Measurements from ENCODE around the gene GRB7.
"Not testable (repeated sequence)": the region's sequence is repeated elsewhere in the genome, so short reads cannot be mapped to it uniquely, and the experiment has no call there.

GRB7 gene

DNA sequence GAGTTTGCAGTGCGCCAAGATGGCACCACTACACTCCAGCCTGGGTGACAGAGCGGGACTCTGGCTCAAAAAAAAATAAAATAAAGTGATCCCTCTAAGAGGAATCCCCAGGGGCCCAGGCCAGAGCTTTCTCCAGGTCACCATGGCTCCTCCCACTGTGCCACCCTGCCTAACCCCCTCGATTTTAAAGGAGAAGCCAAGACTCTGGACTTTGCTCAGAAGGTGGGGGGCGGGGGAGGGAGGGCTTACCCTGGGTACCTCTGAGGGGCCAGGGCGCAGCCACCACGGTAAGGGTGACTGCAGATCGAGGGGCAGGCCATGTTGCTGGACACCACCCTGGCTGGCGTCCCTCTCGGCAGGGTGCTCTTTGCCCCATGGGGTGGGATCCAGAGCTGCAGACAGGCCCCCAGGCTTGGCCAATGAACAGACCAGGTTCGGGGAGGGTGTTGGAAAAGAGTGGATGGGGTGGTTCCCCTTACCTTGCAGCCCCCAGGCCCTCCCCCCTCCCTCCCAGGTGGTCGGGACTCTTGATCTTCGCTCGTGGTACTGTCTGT, 455 bp upstream of the GRB7 start:
- Mint-ChIP-seq H3K4me1 (ENCODE audit: low read depth) (peaks cover 25% of the 10 kb centered on the region), H3K27ac (no peak overlapping the region), H3K36me3 (ENCODE audit: low read depth) (no peaks in the 10 kb centered on the region), H3K27me3 (ENCODE audit: low read depth) (peaks cover 25% of the 10 kb centered on the region), H3K4me3 (no peak overlapping the region), H3K9me3 (no peaks in the 10 kb centered on the region)

DNA sequence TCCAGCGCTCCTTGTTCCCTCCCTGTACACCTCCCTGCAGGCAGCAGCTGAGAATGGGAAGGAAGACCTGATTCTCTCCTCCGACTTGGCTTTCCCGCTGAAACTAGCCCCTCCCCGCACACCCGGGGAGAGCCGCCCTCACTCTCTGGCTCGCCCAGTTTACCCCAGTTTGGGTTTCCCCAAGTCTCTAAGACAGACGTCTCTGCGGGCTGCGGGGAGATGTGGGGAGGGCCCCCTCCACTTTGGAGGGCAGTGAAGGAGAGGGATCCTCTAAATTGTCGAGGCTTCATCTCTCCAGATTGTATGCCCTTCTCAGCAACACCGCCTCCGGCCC, 797 bp downstream of the GRB7 start:
- peaks cover 25% of the 10 kb centered on the region for H3K4me1 Mint-ChIP-seq (ENCODE audit: low read depth)
- H3K9me3 Mint-ChIP-seq, result no peaks in the 10 kb centered on the region
- H3K36me3 Mint-ChIP-seq (ENCODE audit: low read depth), result no peaks in the 10 kb centered on the region
- H3K27me3 Mint-ChIP-seq (ENCODE audit: low read depth), result peaks cover 19% of the 10 kb centered on the region
- H3K4me3 Mint-ChIP-seq, result peak overlapping the region; percentile 86
- H3K27ac Mint-ChIP-seq, result peak overlapping the region; percentile 84

DNA sequence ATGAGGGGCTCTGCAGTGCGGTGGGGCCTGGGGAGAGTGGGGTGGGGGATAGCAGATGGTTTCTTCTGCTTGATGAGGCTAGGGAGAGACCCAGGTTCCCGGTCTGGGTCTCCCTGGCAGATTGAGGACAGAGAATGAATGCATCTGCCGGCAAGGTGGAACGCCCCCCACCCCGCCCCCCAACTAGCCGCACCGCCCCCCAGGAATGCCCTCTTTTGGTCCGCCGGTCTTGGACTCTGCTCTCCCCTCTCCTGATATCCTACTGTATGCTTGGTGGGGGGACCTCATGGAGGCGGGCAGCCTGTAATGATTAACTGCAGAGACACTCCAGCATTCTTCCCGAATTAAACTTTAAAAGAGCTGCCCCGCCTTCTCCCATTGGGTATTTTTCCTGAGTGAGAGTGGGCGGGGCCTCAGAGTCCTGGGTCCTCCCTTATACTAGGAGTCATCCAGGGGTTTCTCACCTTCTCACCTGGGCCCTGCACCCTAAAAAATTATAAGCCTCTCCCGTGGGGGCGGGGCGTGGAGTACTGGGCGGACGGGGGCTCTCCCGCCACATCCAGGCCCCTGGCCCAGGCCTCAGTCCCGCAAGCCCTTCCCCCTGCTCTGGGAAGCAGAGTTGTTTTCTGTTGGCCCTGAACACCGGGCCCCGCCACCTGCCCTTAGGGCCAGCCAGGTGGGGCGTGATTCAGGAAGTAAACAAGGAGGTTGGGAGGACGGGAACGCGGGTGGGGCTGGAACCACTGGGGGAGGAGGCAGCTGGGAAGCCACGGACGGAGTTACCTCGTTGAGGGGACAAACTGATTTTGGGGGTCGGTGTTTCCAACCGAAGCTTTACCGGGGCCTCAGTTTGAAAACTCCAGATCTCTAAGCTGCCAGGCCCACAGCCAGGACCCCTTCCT, 1.5 kb downstream of the GRB7 start:
- Mint-ChIP-seq H3K4me1 (ENCODE audit: low read depth) (peaks cover 25% of the 10 kb centered on the region), H3K9me3 (no peaks in the 10 kb centered on the region), H3K36me3 (ENCODE audit: low read depth) (no peaks in the 10 kb centered on the region), H3K27me3 (ENCODE audit: low read depth) (peaks cover 18% of the 10 kb centered on the region), H3K27ac (no peak overlapping the region), H3K4me3 (no peak overlapping the region)

DNA sequence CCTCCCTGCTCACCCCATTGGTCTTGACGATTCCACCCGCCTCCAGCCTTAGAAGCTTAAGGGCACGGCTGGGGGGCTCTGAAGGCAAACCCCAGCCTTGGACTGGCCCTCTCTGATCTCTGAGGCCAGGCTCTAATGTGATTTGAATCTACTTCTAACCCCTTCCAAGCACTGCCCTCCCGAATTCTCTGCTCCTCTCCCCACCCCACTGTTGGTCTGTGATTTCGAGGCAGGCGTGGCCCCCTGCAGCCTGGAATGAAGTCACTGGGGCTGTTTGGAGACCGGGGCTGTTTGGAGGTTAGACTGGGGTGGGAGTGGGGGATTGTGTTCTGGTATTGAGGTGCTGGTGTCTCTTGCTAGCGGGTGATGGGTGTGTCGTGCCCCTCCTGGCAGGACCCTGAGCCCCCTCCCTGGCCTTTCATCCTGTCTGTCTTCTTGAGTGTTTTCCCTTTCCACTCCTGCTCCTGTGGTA, 2.2 kb downstream of the GRB7 start:
- Mint-ChIP-seq H3K4me1 (ENCODE audit: low read depth) (peaks cover 25% of the 10 kb centered on the region), H3K27ac (no peak overlapping the region), H3K9me3 (no peaks in the 10 kb centered on the region), H3K27me3 (ENCODE audit: low read depth) (peaks cover 18% of the 10 kb centered on the region), H3K4me3 (no peak overlapping the region), H3K36me3 (ENCODE audit: low read depth) (no peaks in the 10 kb centered on the region)

DNA sequence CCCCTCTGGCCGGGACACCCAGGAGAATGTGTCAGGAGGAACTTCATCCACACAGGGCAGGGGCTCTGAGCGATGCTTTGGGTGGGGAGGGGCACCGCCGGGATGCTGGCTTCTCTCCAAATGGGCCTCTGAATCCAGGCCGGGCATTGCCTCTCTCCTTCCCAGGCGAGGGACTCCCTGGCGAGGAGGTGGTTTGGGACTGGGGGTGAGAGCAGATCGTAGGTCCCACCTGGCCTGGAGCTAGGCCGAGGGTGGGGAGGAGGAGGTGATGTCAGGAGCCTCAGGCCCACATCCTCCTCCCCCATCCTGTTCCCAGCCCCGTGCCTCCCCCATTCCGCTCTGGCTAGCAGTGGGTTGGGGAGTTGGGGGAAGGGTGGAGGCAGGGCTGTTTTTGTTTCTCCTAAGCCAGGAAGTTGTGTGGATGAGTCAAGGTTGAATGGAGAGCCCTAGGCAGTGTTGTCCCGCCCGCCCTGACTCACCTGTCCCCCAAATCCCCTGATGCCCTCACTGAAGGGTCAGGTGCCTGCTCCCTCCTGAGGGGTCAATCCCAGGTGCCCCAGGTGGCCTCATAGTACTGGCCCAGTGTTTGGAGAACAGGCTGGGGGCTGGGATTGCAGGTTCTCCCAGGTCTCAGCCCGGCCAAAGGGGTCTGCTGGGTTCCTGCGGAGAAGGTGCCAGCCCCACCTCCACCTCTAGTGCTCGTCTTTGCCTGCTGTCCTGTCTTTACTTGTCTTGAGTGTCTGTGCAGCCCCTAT, 2.8 kb downstream of the GRB7 start:
- no peaks in the 10 kb centered on the region for H3K9me3 Mint-ChIP-seq
- peaks cover 25% of the 10 kb centered on the region for H3K4me1 Mint-ChIP-seq (ENCODE audit: low read depth)
- H3K27me3 Mint-ChIP-seq (ENCODE audit: low read depth), result peaks cover 18% of the 10 kb centered on the region
- no peaks in the 10 kb centered on the region for H3K36me3 Mint-ChIP-seq (ENCODE audit: low read depth)
- H3K27ac Mint-ChIP-seq, result no peak overlapping the region
- no peak overlapping the region for H3K4me3 Mint-ChIP-seq

DNA sequence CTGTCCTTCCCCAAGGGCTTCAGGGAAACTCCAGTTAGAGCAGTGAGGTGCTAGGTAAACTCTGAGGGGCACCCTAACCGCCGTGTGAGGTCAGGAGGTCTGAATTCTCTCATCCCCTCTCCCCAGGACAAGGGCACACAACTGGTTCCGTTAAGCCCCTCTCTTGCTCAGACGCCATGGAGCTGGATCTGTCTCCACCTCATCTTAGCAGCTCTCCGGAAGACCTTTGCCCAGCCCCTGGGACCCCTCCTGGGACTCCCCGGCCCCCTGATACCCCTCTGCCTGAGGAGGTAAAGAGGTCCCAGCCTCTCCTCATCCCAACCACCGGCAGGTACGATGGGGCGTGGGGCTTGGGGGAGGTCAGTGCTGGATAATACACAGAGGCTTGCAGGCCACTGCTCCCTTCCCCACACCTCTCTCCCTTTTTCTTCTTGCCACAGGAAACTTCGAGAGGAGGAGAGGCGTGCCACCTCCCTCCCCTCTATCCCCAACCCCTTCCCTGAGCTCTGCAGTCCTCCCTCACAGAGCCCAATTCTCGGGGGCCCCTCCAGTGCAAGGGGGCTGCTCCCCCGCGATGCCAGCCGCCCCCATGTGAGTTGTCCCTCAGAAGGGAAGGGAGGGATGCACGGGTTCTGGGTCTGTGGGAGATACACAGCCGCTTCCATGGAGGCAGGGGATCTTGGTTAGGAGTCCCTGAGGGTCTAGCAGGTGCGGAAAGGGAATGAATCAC, 4.6 kb downstream of the GRB7 start:
- H3K36me3 Mint-ChIP-seq (ENCODE audit: low read depth), result no peaks in the 10 kb centered on the region
- no peak overlapping the region for H3K27ac Mint-ChIP-seq
- H3K27me3 Mint-ChIP-seq (ENCODE audit: low read depth), result peaks cover 4% of the 10 kb centered on the region
- H3K4me3 Mint-ChIP-seq, result no peak overlapping the region
- no peaks in the 10 kb centered on the region for H3K9me3 Mint-ChIP-seq
- peaks cover 21% of the 10 kb centered on the region for H3K4me1 Mint-ChIP-seq (ENCODE audit: low read depth)

DNA sequence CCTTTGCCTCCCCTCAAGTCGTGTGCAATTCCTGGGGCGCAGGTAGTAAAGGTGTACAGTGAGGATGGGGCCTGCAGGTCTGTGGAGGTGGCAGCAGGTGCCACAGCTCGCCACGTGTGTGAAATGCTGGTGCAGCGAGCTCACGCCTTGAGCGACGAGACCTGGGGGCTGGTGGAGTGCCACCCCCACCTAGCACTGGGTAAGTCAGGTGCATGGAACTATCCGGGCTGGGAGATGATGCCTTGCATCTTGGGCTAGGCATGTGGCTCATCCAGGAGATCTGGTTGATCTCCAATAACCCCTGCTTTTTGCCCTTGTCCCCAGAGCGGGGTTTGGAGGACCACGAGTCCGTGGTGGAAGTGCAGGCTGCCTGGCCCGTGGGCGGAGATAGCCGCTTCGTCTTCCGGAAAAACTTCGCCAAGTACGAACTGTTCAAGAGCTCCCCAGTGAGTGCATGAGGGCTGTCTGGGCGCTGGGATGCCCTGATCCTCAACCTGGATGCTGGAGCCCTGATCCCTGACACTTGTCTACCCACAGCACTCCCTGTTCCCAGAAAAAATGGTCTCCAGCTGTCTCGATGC, 5.2 kb downstream of the GRB7 start:
- Mint-ChIP-seq H3K9me3 (no peaks in the 10 kb centered on the region), H3K27ac (no peak overlapping the region), H3K4me1 (ENCODE audit: low read depth) (peaks cover 21% of the 10 kb centered on the region), H3K36me3 (ENCODE audit: low read depth) (no peaks in the 10 kb centered on the region), H3K27me3 (ENCODE audit: low read depth) (peaks cover 4% of the 10 kb centered on the region), H3K4me3 (no peak overlapping the region)

DNA sequence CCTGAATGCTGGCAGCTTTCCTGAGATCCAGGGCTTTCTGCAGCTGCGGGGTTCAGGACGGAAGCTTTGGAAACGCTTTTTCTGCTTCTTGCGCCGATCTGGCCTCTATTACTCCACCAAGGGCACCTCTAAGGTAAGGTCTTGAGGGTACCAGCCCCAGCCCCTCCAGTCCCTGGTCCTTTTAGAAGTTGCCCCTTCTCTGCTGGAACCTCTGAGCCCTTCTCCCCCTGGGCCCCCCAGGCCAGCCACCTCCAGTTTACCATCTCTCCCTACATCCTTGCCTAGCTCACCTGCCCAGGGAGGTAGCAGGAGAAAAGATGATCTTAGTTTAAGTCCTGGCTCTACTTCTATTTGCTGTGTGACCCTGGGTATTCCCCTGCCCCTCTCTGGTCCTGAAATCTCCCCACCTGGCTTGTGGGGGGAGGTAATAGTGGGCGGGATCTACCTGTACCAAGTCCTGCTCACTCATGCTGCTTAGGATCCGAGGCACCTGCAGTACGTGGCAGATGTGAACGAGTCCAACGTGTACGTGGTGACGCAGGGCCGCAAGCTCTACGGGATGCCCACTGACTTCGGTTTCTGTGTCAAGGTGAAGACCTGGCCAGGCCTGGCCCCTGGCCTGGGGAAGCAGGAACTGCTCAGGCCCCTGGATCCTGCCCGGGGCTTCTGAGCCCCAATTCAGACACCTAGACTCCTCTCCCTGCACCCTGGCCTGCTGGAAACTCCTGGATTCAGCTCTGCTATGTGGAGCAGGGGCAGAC, 6.5 kb downstream of the GRB7 start:
- Mint-ChIP-seq H3K36me3 (ENCODE audit: low read depth) (no peaks in the 10 kb centered on the region), H3K9me3 (no peaks in the 10 kb centered on the region), H3K27ac (no peak overlapping the region), H3K27me3 (ENCODE audit: low read depth) (peaks cover 5% of the 10 kb centered on the region), H3K4me1 (ENCODE audit: low read depth) (peaks cover 14% of the 10 kb centered on the region), H3K4me3 (no peak overlapping the region)

DNA sequence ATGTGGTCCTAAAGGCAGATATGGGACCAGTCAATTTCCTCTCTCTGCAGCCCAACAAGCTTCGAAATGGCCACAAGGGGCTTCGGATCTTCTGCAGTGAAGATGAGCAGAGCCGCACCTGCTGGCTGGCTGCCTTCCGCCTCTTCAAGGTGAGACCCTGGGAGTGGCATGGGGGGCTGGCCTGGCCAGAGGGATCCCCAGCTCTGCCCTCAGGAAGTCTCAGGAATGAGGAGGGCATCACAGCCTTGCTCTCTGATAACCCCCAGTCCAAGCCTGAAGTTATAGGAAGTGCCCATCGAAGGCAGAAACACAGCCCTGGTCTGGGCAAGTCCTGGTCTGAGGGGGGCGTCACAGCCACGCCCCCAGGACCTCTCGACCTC, 7.1 kb downstream of the GRB7 start:
- Mint-ChIP-seq H3K27ac (no peak overlapping the region), H3K4me1 (ENCODE audit: low read depth) (peaks cover 13% of the 10 kb centered on the region), H3K36me3 (ENCODE audit: low read depth) (no peaks in the 10 kb centered on the region), H3K9me3 (no peaks in the 10 kb centered on the region), H3K27me3 (ENCODE audit: low read depth) (peaks cover 6% of the 10 kb centered on the region), H3K4me3 (no peak overlapping the region)

DNA sequence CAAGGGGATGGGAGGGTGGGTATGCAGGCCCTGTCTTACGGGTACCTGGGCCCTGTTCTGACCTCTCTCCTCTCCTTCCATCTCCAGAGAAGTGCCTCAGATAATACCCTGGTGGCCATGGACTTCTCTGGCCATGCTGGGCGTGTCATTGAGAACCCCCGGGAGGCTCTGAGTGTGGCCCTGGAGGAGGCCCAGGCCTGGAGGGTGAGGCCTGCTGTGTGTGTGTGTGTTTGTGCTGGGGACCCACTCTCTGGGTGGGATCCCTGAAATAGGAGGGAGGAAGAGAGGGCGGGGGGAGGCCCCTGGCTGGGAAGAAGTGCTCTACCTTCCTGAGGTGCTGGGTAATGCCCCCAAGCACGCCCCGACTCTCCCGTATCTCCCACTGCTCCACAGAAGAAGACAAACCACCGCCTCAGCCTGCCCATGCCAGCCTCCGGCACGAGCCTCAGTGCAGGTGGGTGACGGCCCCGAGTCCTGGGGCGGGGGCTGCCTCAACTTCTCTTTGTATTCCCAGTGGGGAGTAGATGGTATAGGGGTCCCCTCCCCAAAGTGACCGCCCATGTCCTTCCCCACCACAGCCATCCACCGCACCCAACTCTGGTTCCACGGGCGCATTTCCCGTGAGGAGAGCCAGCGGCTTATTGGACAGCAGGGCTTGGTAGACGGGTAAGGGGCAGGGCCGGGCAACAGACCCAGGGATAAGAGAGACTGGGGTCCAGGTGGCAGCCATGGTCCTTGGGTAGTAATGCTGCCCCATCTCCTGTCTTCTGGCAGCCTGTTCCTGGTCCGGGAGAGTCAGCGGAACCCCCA, 7.8 kb downstream of the GRB7 start:
- H3K36me3 Mint-ChIP-seq (ENCODE audit: low read depth), result no peaks in the 10 kb centered on the region

DNA sequence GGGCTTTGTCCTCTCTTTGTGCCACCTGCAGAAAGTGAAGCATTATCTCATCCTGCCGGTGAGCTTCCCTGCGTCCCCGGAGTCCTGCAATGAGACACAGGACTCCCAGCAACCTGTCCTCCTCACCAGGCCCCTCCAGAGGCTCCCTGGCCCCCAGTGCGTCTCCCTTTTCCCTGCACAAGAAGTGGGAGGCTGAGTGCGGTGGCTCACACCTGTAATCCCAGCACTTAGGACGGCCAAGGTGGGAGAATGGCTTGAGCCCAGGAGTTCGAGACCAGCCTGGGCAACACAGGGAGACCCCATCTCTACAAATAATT, 8.4 kb downstream of the GRB7 start:
- H3K4me1 Mint-ChIP-seq (ENCODE audit: low read depth), result peaks cover 2% of the 10 kb centered on the region
- no peaks in the 10 kb centered on the region for H3K9me3 Mint-ChIP-seq
- no peak overlapping the region for H3K27ac Mint-ChIP-seq
- H3K36me3 Mint-ChIP-seq (ENCODE audit: low read depth), result no peaks in the 10 kb centered on the region
- peaks cover 6% of the 10 kb centered on the region for H3K27me3 Mint-ChIP-seq (ENCODE audit: low read depth)
- no peak overlapping the region for H3K4me3 Mint-ChIP-seq

More for the DNA sequence above, 7.8 kb downstream of the GRB7 start:
- H3K4me1 Mint-ChIP-seq (ENCODE audit: low read depth), result peaks cover 5% of the 10 kb centered on the region
- H3K9me3 Mint-ChIP-seq, result no peaks in the 10 kb centered on the region
- H3K27me3 Mint-ChIP-seq (ENCODE audit: low read depth), result peaks cover 6% of the 10 kb centered on the region
- H3K27ac Mint-ChIP-seq, result no peak overlapping the region
- no peak overlapping the region for H3K4me3 Mint-ChIP-seq

DNA sequence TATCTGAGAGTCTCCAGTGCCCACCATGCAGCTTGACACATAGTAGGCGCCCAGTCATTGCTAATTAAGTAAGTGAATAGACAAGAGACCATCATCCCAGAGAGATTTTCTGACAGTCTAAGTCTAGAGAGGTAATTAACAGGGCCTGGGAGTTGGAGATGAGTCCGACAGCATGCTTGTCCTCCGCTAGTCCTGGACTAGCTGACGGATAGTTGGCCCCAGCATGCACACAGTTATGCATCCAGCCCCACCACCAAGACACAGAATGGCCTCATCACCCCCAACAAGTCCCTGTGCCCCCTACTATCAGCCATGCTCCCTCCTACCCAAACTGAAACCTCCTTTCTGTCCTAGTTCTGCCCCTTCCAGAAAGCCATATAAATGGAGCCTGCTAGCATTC, 10.0 kb downstream of the GRB7 start:
- no peak overlapping the region for H3K27ac Mint-ChIP-seq
- no peaks in the 10 kb centered on the region for H3K36me3 Mint-ChIP-seq (ENCODE audit: low read depth)
- H3K27me3 Mint-ChIP-seq (ENCODE audit: low read depth), result peaks cover 6% of the 10 kb centered on the region
- H3K9me3 Mint-ChIP-seq, result no peaks in the 10 kb centered on the region
- no peak overlapping the region for H3K4me3 Mint-ChIP-seq
- peaks cover 7% of the 10 kb centered on the region for H3K4me1 Mint-ChIP-seq (ENCODE audit: low read depth)

DNA sequence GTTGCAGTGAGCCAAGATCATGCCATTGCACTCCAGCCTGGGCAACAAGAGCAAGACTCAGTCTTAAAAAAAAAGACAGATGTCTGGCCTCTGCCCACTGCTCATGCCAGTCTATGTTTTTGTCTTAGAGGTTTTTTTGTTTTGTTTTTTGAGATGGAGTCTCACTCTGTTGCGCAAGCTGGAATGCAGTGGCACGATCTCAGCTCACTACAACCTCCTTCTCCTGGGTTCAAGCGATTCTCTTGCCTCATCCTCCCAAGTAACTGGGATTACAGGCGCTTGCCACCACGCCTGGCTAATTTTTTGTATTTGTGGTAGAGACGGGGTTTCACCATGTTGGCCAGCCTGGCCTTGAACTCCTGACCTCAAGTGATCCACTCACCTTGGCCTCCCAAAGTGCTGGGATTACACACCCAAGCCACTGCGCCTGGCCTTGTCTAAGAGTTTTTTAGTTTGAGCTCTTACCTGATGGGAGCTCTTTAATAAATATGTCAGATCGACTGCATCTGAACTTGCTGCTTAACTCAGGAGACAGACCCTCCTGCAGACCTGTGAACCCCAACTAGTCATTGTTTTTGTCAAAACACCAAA, 10.8 kb downstream of the GRB7 start:
- H3K27ac Mint-ChIP-seq, H3K4me3 Mint-ChIP-seq: not testable (repeated sequence)
- peaks cover 12% of the 10 kb centered on the region for H3K4me1 Mint-ChIP-seq (ENCODE audit: low read depth)

More for the DNA sequence above, 10.8 kb downstream of the GRB7 start:
- H3K36me3 Mint-ChIP-seq (ENCODE audit: low read depth); H3K9me3 Mint-ChIP-seq; H3K27me3 Mint-ChIP-seq (ENCODE audit: low read depth): not testable (repeated sequence)

Data from T-helper 1 cell treated with Interleukin-12 subunit alpha and Interleukin-12 subunit beta and Interleukin-4 antibody, amounts not matched to agents 30 μg/mL and 1 μg/mL, for 36 hours (primary cell).